ENCODE data around the gene LIPC. TPM values are rescaled to one million over a fixed set of nuclear protein-coding genes. Genes with fewer than 3 reads are reported as not detected.

Gene LIPC
- total RNA-seq, 5 donors from 2014 or later (not counting 1 experiment from before 2014, with no cell fraction given) = 0.89 to 2.1 (median 1.5) TPM

GRCh38 chr15:58418135-58418534 lies 13.7 kb upstream of the LIPC start:
- H3K27me3 Mint-ChIP-seq = no peaks in the 10 kb centered on the region
- no peak overlapping the region for H3K4me3 Mint-ChIP-seq
- no peaks in the 10 kb centered on the region for H3K4me1 ChIP-seq (ENCODE audit: control insufficient read depth in 1 of 2, extremely low read depth in 1 of 2, insufficient read depth in 2 of 2, low read length in 2 of 2)
- peaks cover 0 to 8% (median 1%) of the 10 kb centered on the region in 3 donors for H3K4me1 Mint-ChIP-seq
- WGBS (ENCODE audit: insufficient coverage) = no CpG with 5 or more reads among the region's 1 CpG
- H3K27ac Mint-ChIP-seq = no peak overlapping the region
- no peaks in the 10 kb centered on the region for H3K9me3 ChIP-seq
- no peak overlapping the region for H3K27ac ChIP-seq (ENCODE audit: low read length)
- peaks cover 0 to 12% (median 4%) of the 10 kb centered on the region in 3 donors for H3K9me3 Mint-ChIP-seq
- H3K36me3 ChIP-seq (ENCODE audit: control insufficient read depth in 2 of 2, extremely low read depth in 1 of 2, insufficient read depth in 1 of 2, low read length in 1 of 2) = no peaks in the 10 kb centered on the region
- H3K4me3 ChIP-seq (ENCODE audit: control insufficient read depth in 1 of 2, extremely low read depth in 1 of 2, low read length in 1 of 2) = no peak overlapping the region
- DNase-seq = no peak
- ChIA-PET POLR2A (interaction anchor here in 1 of 2 donors (0.7 kb wide), 1 partner anchor 225 kb away, joined by 3 read pairs; no protein-coding TSS in a partner anchor), CTCF (interaction anchor here (0.6 to 0.7 kb wide), 3 partner anchors 15 to 1271 kb away, joined by 3 read pairs; no protein-coding TSS in a partner anchor)
- no peaks in the 10 kb centered on the region for H3K27me3 ChIP-seq (replicated peaks in 1 of 2; ENCODE audit: control insufficient read depth in 2 of 2, extremely low read depth in 1 of 2, insufficient read depth in 2 of 2, low read length in 1 of 2)
- H3K36me3 Mint-ChIP-seq = no peaks in the 10 kb centered on the region
- no peak for ATAC-seq (replicated peaks in 1 of 4)

- 96% methylated on average over 8 of the region's 11 CpGs for WGBS (ENCODE audit: insufficient coverage)
- H3K27me3 Mint-ChIP-seq = no peaks in the 10 kb centered on the region
- H3K27ac Mint-ChIP-seq = no peak overlapping the region
- peaks cover 0 to 12% (median 4%) of the 10 kb centered on the region in 3 donors for H3K9me3 Mint-ChIP-seq
- ATAC-seq (replicated peaks in 1 of 4) (no peak), DNase-seq (no peak)
- no peaks in the 10 kb centered on the region for H3K36me3 Mint-ChIP-seq
- Histone ChIP-seq H3K27ac (ENCODE audit: low read length) (no peak overlapping the region), H3K4me1 (ENCODE audit: control insufficient read depth in 1 of 2, extremely low read depth in 1 of 2, insufficient read depth in 2 of 2, low read length in 2 of 2) (no peaks in the 10 kb centered on the region), H3K9me3 (no peaks in the 10 kb centered on the region), H3K27me3 (replicated peaks in 1 of 2; ENCODE audit: control insufficient read depth in 2 of 2, extremely low read depth in 1 of 2, insufficient read depth in 2 of 2, low read length in 1 of 2) (no peaks in the 10 kb centered on the region), H3K4me3 (ENCODE audit: control insufficient read depth in 1 of 2, extremely low read depth in 1 of 2, low read length in 1 of 2) (no peak overlapping the region), H3K36me3 (ENCODE audit: control insufficient read depth in 2 of 2, extremely low read depth in 1 of 2, insufficient read depth in 1 of 2, low read length in 1 of 2) (no peaks in the 10 kb centered on the region)
- no peak overlapping the region for H3K4me3 Mint-ChIP-seq
- ChIA-PET CTCF (no interaction called here), POLR2A (no interaction called here)
- H3K4me1 Mint-ChIP-seq = peaks cover 0 to 8% (median 1%) of the 10 kb centered on the region in 3 donors
Observed at GRCh38 chr15:58419803-58420524, 11.8 kb upstream of the LIPC start.

- H3K27ac Mint-ChIP-seq = no peak overlapping the region
- Histone ChIP-seq H3K9me3 (no peaks in the 10 kb centered on the region), H3K4me3 (ENCODE audit: control insufficient read depth in 1 of 2, extremely low read depth in 1 of 2, low read length in 1 of 2) (no peak overlapping the region), H3K4me1 (ENCODE audit: control insufficient read depth in 1 of 2, extremely low read depth in 1 of 2, insufficient read depth in 2 of 2, low read length in 2 of 2) (no peaks in the 10 kb centered on the region), H3K27me3 (replicated peaks in 1 of 2; ENCODE audit: control insufficient read depth in 2 of 2, extremely low read depth in 1 of 2, insufficient read depth in 2 of 2, low read length in 1 of 2) (no peaks in the 10 kb centered on the region), H3K36me3 (ENCODE audit: control insufficient read depth in 2 of 2, extremely low read depth in 1 of 2, insufficient read depth in 1 of 2, low read length in 1 of 2) (no peaks in the 10 kb centered on the region), H3K27ac (ENCODE audit: low read length) (no peak overlapping the region)
- no peaks in the 10 kb centered on the region for H3K27me3 Mint-ChIP-seq
- ChIA-PET POLR2A (interaction anchor here in 1 of 2 donors (0.6 kb wide), 1 partner anchor 147 kb away, joined by 6 read pairs; no protein-coding TSS in a partner anchor), CTCF (interaction anchor here (0.6 to 1.3 kb wide), 2 partner anchors 340 to 427 kb away, joined by 3 read pairs; no protein-coding TSS in a partner anchor)
- no peaks in the 10 kb centered on the region for H3K36me3 Mint-ChIP-seq
- ATAC-seq (replicated peaks in 1 of 4) (no peak), DNase-seq (no peak)
- WGBS (ENCODE audit: insufficient coverage) = no CpG with 5 or more reads among the region's 5 CpGs
- no peak overlapping the region for H3K4me3 Mint-ChIP-seq
- H3K9me3 Mint-ChIP-seq = peaks cover 0 to 12% (median 4%) of the 10 kb centered on the region in 3 donors
- H3K4me1 Mint-ChIP-seq = peaks cover 0 to 8% (median 1%) of the 10 kb centered on the region in 3 donors
Observed at GRCh38 chr15:58420579-58421043, 11.2 kb upstream of the LIPC start.

GRCh38 chr15:58423205-58423604 lies 8.6 kb upstream of the LIPC start:
- no peak for ATAC-seq (replicated peaks in 1 of 4)
- no peaks in the 10 kb centered on the region for H3K9me3 ChIP-seq
- 96% methylated on average over 6 of the region's 6 CpGs for WGBS (ENCODE audit: insufficient coverage)
- Mint-ChIP-seq H3K27ac (no peak overlapping the region), H3K9me3 (no peaks in the 10 kb centered on the region), H3K4me3 (no peak overlapping the region), H3K27me3 (no peaks in the 10 kb centered on the region), H3K4me1 (peaks cover 0 to 8% (median 1%) of the 10 kb centered on the region in 3 donors), H3K36me3 (no peaks in the 10 kb centered on the region)
- no peaks in the 10 kb centered on the region for H3K4me1 ChIP-seq (ENCODE audit: control insufficient read depth in 1 of 2, extremely low read depth in 1 of 2, insufficient read depth in 2 of 2, low read length in 2 of 2)
- no peak overlapping the region for H3K4me3 ChIP-seq (ENCODE audit: control insufficient read depth in 1 of 2, extremely low read depth in 1 of 2, low read length in 1 of 2)
- no peak for DNase-seq
- H3K36me3 ChIP-seq (ENCODE audit: control insufficient read depth in 2 of 2, extremely low read depth in 1 of 2, insufficient read depth in 1 of 2, low read length in 1 of 2) = no peaks in the 10 kb centered on the region
- H3K27ac ChIP-seq (ENCODE audit: low read length) = no peak overlapping the region
- ChIA-PET POLR2A (no interaction called here), CTCF (no interaction called here)
- no peaks in the 10 kb centered on the region for H3K27me3 ChIP-seq (replicated peaks in 1 of 2; ENCODE audit: control insufficient read depth in 2 of 2, extremely low read depth in 1 of 2, insufficient read depth in 2 of 2, low read length in 1 of 2)

GRCh38 chr15:58423831-58424608 lies 7.8 kb upstream of the LIPC start:
- H3K4me1 Mint-ChIP-seq = peaks cover 0 to 8% (median 1%) of the 10 kb centered on the region in 3 donors
- H3K36me3 Mint-ChIP-seq = no peaks in the 10 kb centered on the region
- DNase-seq (no peak), ATAC-seq (replicated peaks in 1 of 4) (no peak)
- no peak overlapping the region for H3K4me3 Mint-ChIP-seq
- Histone ChIP-seq H3K4me3 (ENCODE audit: control insufficient read depth in 1 of 2, extremely low read depth in 1 of 2, low read length in 1 of 2) (no peak overlapping the region), H3K27ac (ENCODE audit: low read length) (no peak overlapping the region), H3K4me1 (ENCODE audit: control insufficient read depth in 1 of 2, extremely low read depth in 1 of 2, insufficient read depth in 2 of 2, low read length in 2 of 2) (no peaks in the 10 kb centered on the region), H3K36me3 (ENCODE audit: control insufficient read depth in 2 of 2, extremely low read depth in 1 of 2, insufficient read depth in 1 of 2, low read length in 1 of 2) (no peaks in the 10 kb centered on the region), H3K9me3 (no peaks in the 10 kb centered on the region), H3K27me3 (replicated peaks in 1 of 2; ENCODE audit: control insufficient read depth in 2 of 2, extremely low read depth in 1 of 2, insufficient read depth in 2 of 2, low read length in 1 of 2) (no peaks in the 10 kb centered on the region)
- ChIA-PET CTCF (no interaction called here), POLR2A (no interaction called here)
- H3K27ac Mint-ChIP-seq = no peak overlapping the region
- WGBS (ENCODE audit: insufficient coverage) = 97% methylated on average over 5 of the region's 9 CpGs
- no peaks in the 10 kb centered on the region for H3K9me3 Mint-ChIP-seq
- no peaks in the 10 kb centered on the region for H3K27me3 Mint-ChIP-seq

- no peak overlapping the region for H3K27ac Mint-ChIP-seq
Observed at GRCh38 chr15:58424722-58425121, 7.1 kb upstream of the LIPC start.

More at GRCh38 chr15:58424722-58425121, 7.1 kb upstream of the LIPC start:
- H3K27ac ChIP-seq (ENCODE audit: low read length) = no peak overlapping the region
- ChIA-PET CTCF (no interaction called here), POLR2A (no interaction called here)
- Mint-ChIP-seq H3K36me3 (no peaks in the 10 kb centered on the region), H3K9me3 (no peaks in the 10 kb centered on the region), H3K27me3 (no peaks in the 10 kb centered on the region), H3K4me1 (peaks cover 0 to 5% (median 1%) of the 10 kb centered on the region in 3 donors), H3K4me3 (no peak overlapping the region)
- H3K36me3 ChIP-seq (ENCODE audit: control insufficient read depth in 2 of 2, extremely low read depth in 1 of 2, insufficient read depth in 1 of 2, low read length in 1 of 2) = no peaks in the 10 kb centered on the region
- no CpG with 5 or more reads among the region's 5 CpGs for WGBS (ENCODE audit: insufficient coverage)
- no peaks in the 10 kb centered on the region for H3K4me1 ChIP-seq (ENCODE audit: control insufficient read depth in 1 of 2, extremely low read depth in 1 of 2, insufficient read depth in 2 of 2, low read length in 2 of 2)
- H3K4me3 ChIP-seq (ENCODE audit: control insufficient read depth in 1 of 2, extremely low read depth in 1 of 2, low read length in 1 of 2) = no peak overlapping the region
- no peaks in the 10 kb centered on the region for H3K9me3 ChIP-seq
- H3K27me3 ChIP-seq (replicated peaks in 1 of 2; ENCODE audit: control insufficient read depth in 2 of 2, extremely low read depth in 1 of 2, insufficient read depth in 2 of 2, low read length in 1 of 2) = no peaks in the 10 kb centered on the region
- DNase-seq (no peak), ATAC-seq (replicated peaks in 1 of 4) (no peak)
